OCI-LY3 (cell line): ENCODE measurements around the gene KLKB1.

Experiments
- H2AFZ ChIP-seq: fragments of 200-600, 300-600 bp; shearing (Covaris generic); 2 replicates; pipeline ENCODE4 v1.6.0; 2014; ENCODE audit warnings: antibody characterized with exemption, low read depth, low read length
- H3K27ac ChIP-seq: fragments of 200-600, 300-600 bp; sonication (generic); 2 replicates; pipeline ENCODE4 v1.5.1; 2014; ENCODE audit warnings: mild to moderate bottlenecking, low read length, moderate library complexity, mixed read lengths
- H3K27me3 ChIP-seq: fragments of 200-600, 300-600 bp; sonication (generic); 2 replicates; pipeline ENCODE4 v1.6.1; 2014; ENCODE audit warnings: low read depth, low read length, mixed read lengths
- H3K36me3 ChIP-seq: fragments of 200-600, 300-600 bp; sonication (generic); replicated peaks from 2 replicates; pipeline ENCODE3; 2014; ENCODE audit warnings: low read depth, low read length, mixed read lengths
- H3K4me1 ChIP-seq: fragments of 300-600, 200-600 bp; sonication (generic); 2 replicates; pipeline ENCODE4 v1.6.1; 2014; ENCODE audit warnings: low read length, mixed read lengths
- H3K4me2 ChIP-seq: fragments of 200-600, 300-600 bp; sonication (generic); 2 replicates; pipeline ENCODE4 v1.6.1; 2014; ENCODE audit warnings: low read length, mixed read lengths
- H3K4me3 ChIP-seq: fragments of 300-600, 200-600 bp; sonication (generic); 2 replicates; pipeline ENCODE4 v1.5.1; 2014; ENCODE audit warnings: antibody characterized with exemption, mild to moderate bottlenecking, low read length, moderate library complexity
- H3K79me2 ChIP-seq: fragments of 300-600, 200-600 bp; shearing (Covaris generic); 2 replicates; pipeline ENCODE4 v1.6.1; 2014; ENCODE audit warnings: mild to moderate bottlenecking, low read length, mixed read lengths
- H3K9ac ChIP-seq: fragments of 300-600, 200-600 bp; shearing (Covaris generic); 2 replicates; pipeline ENCODE4 v1.6.0; 2014; ENCODE audit warnings: mild to moderate bottlenecking, low read length, moderate library complexity
- H3K9me3 ChIP-seq: fragments of 200-600, 300-600 bp; shearing (Covaris generic); 2 replicates; pipeline ENCODE4 v1.6.1; 2014; ENCODE audit warnings: low read length, mixed read lengths; ENCODE audit not compliant: insufficient read depth
- H4K20me1 ChIP-seq: fragments of 200-600, 300-600 bp; sonication (generic); 2 replicates; pipeline ENCODE4 v1.6.1; 2016; ENCODE audit warnings: low read length, mixed read lengths; ENCODE audit not compliant: insufficient read depth
- EZH2phosphoT487 ChIP-seq: fragments of 200-600 bp; shearing (Covaris generic); IDR thresholded peaks from 2 replicates; pipeline ENCODE4 v1.6.1; 2018; ENCODE audit warnings: antibody characterized with exemption, mixed run types, low read depth
- TF ChIP-seq, protein P1 (sequence below): fragments of 200-600, 300-600 bp; sonication (generic); IDR thresholded peaks from 2 replicates; pipeline ENCODE4 v1.5.1; 2014; ENCODE audit warnings: antibody characterized with exemption, low read length, low read depth

KLKB1 gene

GRCh38 chr4:186304216-186304615, 76.9 kb downstream of the KLKB1 start:
- Histone ChIP-seq H3K27me3 (no peaks in the 10 kb centered on the region), H3K27ac (no peak overlapping the region), H4K20me1 (no peaks in the 10 kb centered on the region), H3K36me3 (no peaks in the 10 kb centered on the region), H3K79me2 (no peaks in the 10 kb centered on the region), H3K9ac (no peak overlapping the region), H2AFZ (no peak overlapping the region), H3K4me2 (no peak overlapping the region), H3K4me3 (no peak overlapping the region), H3K4me1 (no peaks in the 10 kb centered on the region), H3K9me3 (no peaks in the 10 kb centered on the region)
- no peak for TF ChIP-seq EZH2phosphoT487
- TF ChIP-seq, protein P1, sequence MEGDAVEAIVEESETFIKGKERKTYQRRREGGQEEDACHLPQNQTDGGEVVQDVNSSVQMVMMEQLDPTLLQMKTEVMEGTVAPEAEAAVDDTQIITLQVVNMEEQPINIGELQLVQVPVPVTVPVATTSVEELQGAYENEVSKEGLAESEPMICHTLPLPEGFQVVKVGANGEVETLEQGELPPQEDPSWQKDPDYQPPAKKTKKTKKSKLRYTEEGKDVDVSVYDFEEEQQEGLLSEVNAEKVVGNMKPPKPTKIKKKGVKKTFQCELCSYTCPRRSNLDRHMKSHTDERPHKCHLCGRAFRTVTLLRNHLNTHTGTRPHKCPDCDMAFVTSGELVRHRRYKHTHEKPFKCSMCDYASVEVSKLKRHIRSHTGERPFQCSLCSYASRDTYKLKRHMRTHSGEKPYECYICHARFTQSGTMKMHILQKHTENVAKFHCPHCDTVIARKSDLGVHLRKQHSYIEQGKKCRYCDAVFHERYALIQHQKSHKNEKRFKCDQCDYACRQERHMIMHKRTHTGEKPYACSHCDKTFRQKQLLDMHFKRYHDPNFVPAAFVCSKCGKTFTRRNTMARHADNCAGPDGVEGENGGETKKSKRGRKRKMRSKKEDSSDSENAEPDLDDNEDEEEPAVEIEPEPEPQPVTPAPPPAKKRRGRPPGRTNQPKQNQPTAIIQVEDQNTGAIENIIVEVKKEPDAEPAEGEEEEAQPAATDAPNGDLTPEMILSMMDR, result no peak

DNA sequence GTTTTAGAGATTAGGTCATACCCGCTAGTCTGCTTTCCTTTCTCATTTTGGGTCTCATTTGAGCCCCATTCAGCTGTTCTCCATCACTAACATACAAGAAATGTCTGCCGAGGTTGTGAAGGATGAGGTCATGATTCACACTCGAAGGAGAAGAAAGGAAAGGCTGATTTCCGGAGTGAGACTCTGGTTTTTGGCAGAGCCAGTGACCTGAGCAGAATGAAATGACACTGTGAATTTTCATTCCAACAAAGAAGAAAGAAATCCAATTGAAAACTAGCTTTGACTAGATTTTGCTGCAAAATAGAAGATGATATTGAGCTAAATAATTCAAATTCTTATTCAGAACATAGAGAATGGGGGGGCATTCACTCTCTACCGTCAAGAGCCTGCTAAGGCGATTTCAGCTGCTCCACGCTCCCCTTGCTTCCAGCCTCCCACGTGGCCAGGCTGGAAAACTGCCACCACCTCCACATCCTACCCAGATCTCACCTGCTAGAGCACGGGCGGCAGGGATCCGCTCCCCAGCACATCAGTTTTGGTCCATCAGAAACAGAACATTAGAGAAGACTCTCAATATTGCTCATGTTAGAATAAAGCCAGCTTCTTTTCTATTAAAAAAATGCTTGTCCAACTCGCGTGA, 77.7 kb downstream of the KLKB1 start:
- Histone ChIP-seq H3K4me3 (no peak overlapping the region), H2AFZ (no peak overlapping the region), H3K36me3 (no peaks in the 10 kb centered on the region), H4K20me1 (no peaks in the 10 kb centered on the region), H3K27me3 (no peaks in the 10 kb centered on the region), H3K79me2 (no peaks in the 10 kb centered on the region), H3K4me2 (no peak overlapping the region), H3K27ac (no peak overlapping the region), H3K9ac (no peak overlapping the region), H3K9me3 (no peaks in the 10 kb centered on the region), H3K4me1 (no peaks in the 10 kb centered on the region)
- no peak for TF ChIP-seq EZH2phosphoT487
- TF ChIP-seq, protein P1, result no peak

DNA sequence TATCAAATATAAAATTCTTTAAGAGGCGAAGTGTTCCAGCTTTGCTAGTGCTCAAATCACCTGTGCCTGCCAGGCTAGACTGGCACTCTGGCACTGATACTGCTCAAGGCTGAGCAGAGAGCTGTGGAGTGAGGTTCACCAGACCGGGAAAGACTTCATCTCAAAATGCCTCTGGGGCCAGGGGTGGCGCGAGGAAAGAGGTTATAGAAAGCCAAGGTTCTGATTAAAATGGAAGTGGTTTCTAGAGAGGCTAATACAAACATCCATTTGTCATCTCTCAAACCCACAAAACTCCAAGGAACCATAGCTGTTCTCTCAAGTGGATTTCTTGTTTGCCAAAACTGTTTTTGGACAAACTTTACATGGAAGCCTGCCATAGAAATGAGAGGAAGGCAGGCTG, 80.2 kb downstream of the KLKB1 start:
- Histone ChIP-seq H2AFZ (no peak overlapping the region), H3K4me2 (no peak overlapping the region), H4K20me1 (no peaks in the 10 kb centered on the region), H3K79me2 (no peaks in the 10 kb centered on the region), H3K4me3 (no peak overlapping the region), H3K36me3 (no peaks in the 10 kb centered on the region), H3K9me3 (no peaks in the 10 kb centered on the region), H3K27me3 (no peaks in the 10 kb centered on the region), H3K27ac (no peak overlapping the region), H3K4me1 (no peaks in the 10 kb centered on the region), H3K9ac (no peak overlapping the region)
- TF ChIP-seq, protein P1, result no peak
- no peak for TF ChIP-seq EZH2phosphoT487

DNA sequence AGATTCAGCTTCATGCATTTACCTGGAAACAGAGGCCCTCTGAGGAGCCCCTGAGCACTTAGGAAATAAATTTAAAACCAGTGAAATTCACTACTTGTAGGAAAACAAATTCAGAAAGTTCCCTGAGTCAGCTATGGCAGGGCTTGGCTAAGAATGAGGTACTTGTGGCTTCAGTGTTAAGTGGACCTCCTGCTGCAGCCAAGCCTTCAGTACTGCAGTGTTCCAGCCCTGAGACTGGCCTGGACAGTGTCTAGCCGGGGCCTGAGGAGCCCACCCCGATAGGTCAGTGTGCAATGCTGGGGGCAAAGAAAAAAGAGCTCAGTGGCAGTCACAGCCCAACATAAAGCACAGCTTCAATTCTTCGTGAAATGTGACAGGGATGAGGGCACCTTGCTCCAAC, 80.6 kb downstream of the KLKB1 start:
- Histone ChIP-seq H3K9me3 (no peaks in the 10 kb centered on the region), H3K4me3 (no peak overlapping the region), H3K9ac (no peak overlapping the region), H3K27ac (no peak overlapping the region), H3K4me1 (no peaks in the 10 kb centered on the region), H2AFZ (no peak overlapping the region), H3K27me3 (no peaks in the 10 kb centered on the region), H3K4me2 (no peak overlapping the region), H4K20me1 (no peaks in the 10 kb centered on the region), H3K36me3 (no peaks in the 10 kb centered on the region), H3K79me2 (no peaks in the 10 kb centered on the region)
- no peak for TF ChIP-seq EZH2phosphoT487
- TF ChIP-seq, protein P1, result no peak
